Stimulated activated naive CD4-positive, alpha-beta T cell (primary cell): Measurements from ENCODE around the gene PLPPR1.

Experiments
- DNase-seq, 6 experiments: peaks; one replicate each; lab custom pipeline; 2025; lab: John Stamatoyannopoulos, UW

Gene PLPPR1

DNA sequence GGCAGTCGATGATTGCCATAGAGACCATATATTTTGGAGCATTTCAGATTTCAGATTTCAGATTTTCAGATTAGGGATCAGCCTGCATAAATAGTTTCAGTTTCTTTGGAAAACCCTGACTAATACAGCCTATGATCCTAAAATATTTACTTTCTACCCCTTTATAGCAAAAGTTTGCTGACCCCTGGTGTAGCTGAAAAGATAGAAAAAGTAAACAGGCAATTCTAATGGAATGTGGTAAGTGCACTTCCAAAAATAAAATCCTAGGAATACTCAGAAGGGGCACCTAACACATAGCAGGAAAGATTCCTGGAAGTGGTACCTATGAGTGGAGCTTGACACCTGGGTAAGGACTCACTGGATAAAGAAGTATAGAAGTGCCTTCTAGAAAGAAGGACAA, 321.8 kb downstream of the PLPPR1 start:
- DNase-seq: no peak

DNA sequence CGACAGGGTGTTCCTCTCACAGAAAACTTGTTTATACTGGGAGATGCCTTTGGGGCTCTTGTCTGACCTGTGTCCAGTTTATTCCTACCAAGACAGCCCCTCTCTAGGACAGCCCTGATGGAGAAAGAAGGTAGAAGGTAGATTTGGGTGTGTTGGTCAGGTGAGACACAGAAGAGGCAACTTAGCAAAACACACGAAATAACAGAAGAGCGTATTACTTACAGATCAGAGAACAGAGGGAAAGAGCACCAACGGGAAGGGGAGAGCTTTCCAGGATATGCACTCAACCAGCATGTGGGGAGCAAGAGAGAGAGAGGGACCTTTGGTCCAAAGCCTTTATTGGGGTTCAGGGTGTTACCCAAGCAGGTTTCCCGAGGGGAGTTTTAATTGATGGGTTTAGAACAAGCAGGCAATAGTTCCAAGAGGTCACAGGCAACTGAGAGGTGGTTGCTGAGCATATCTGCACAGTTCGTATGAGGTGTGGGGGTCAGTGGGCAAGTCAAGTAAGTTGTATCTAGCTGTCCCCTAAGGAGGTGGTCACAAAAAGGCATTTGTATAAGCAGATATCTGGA, 324.5 kb downstream of the PLPPR1 start:
- DNase-seq: no peak

DNA sequence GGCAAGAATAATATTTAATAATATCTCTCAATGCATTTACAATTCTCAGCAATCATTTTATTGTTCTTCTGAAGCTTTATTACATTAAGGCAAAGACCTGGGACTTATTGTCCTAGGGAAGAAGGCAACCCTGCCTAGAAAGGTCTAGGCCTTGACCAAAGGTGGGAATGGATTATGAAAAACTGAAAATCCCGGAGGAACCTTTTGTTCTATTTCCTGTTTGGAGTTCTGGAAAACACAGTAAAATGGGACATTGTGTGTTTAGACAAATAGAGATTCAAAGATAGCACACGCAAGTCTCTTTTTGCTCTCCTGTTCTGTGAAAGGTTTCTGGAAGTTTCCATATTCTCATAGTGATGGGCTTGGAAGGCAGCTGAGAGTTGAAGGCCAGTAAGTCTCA, 325.2 kb downstream of the PLPPR1 start:
- no peak for DNase-seq

DNA sequence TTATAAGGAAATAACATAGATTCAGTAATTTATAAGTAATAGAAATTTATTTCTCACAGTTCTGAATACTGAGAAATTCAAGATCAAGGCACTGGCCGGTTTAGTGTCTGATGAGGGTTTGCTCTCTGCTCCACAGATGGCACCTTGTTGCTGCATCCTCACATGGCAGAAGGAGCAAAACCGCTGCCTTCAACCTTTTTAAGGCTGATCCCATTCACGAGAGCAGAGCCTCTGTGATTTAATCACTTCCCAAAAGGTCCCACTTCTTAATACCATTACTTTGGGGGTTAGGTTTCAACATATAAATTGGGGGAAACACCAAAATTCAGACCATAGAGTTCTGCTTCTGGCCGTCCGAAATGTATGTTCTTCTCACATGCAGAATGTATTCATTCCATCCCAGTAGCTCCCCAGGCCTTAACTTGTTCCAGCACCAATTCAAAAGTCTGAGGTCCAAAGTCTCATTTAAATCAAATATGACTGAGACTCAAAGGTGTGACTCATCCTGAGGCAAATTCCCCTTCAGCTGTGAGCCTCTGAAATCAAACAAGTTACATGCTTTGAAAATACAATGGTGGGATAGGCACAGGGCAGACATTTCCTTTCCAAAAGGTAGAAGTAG, 325.7 kb downstream of the PLPPR1 start:
- no peak for DNase-seq

DNA sequence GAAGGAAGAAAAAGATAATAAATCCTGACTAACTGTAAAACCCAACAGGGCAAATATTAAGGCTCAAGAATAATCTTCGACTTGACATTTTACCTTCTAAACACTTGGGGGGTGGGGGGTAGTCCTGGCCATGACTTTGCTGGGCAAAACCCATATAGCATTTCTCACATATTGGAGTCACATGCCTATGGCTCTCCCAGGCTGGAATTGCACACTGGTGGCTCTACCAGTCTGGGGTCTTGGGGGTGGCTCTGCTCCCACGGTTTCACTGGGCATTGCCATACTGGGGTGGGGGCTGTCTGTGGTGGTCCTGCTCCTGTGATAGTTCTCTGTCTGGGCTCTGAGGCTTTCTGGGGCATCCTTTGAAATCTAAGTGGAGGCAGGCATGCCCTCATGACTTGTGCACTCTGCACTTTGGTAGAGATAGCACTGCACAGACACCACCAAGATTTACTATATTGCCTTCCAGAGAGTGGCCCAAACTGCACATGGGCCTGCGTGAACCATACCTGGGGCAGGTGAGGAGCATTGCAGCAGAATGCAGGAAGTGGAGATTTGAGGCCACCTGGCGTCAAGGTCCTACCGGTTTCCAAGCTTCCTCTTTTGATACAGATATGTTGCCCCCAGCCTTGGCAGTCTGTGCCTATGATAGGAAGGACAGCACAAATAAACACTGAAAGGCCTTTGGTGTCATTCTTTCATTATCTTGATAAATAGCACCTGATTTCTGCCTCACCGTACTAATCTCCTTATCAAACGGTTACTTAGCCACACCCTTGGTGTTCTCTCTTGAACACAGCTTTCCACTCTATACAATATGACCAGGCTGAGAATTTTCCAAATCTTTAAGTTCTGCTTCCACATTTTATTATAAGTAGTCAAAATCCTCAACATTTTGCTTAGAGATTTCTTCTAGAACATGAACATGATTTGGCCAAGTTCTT, 326.5 kb downstream of the PLPPR1 start:
- DNase-seq: no peak

DNA sequence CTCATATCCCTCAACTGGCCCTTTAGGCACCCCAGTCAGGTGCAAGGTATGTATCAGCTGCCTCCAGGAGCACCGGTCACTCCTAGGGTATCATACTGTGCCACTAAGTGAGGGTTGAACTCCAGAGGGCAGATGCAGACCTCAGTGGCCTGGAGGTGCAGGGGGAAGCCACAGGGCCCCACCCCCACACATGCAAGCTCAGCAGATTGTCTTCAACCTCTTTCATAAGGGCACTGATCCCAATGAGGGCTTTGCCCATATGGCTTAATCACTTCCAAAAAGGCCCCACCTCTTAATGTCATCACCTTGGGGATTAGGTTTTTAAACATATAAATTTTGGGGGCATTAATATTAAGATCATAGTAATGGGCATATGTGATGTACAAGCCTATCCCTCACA, 328.1 kb downstream of the PLPPR1 start:
- no peak for DNase-seq

DNA sequence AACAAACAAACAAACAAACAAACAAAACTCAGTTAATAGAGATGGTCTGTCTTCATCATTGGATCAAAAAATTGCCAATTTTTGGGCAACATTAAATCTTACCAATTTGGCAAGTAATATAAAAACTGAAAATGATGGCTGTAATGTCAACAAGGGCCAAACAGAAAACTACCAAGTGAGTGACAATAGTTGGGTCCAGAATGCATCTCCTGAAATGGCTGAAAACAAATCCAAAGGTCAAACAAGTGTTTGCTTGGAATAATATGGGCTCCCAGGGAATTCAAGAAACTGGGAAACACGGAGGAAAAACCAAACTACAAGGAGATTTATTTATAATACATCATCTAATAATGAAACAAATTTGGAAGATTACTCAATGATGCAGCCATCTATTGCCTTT, 331.2 kb downstream of the PLPPR1 start:
- DNase-seq: no peak

DNA sequence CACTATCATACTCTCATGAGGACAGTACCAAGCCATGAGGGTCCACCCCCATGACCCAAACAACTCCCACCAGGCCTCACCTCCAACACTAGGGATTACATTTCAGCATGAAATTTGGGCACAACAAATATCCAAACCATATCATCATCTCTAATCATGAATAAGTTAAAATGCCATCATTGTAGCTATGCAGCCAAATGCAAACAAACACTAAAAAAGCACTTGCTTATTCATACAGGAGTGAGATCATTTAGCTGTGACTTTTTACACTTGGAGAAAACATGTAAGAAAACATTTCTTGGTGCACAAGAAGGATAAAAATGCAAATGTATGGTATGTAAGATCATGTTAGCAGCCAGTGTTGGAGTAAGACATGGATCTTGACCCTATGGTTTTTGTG, 332.1 kb downstream of the PLPPR1 start:
- DNase-seq: no peak

DNA sequence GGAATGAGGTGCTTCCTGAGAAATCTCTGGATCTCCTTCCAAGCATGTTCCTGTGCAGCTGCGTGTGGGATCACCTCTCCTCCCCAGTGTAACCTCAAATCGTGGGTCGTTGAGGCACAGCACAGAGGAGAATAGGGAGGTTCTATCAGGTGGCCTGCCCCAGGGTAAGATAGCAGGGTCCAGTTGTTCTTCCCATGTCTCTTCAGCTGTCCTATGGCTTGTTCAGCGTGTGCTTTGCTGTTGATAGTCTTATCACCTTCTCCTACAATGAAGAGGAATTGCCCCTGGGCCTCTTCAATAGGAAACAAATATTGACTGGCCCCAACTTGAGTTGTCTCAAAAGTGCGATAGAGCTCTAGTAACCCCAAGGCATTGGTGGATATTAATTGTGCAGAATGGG, 333.9 kb downstream of the PLPPR1 start:
- no peak for DNase-seq

DNA sequence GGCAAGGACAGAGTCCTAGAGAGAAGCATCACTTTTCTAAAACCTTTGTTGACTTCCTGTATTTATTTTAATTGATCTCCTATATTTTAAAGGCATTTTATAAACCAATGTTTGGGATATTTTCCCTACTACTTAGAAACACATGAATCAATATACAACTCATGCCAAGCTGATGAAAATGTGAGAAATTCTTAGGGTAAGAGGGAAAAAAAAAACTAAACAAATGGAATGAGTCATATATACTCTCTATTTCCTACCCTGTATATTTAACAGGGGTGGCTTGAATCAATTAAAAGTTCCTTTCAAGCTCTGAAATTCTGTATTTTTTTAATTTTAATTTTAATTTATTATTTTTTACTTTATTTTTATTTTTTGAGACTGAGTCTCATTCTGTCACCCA, 336.7 kb downstream of the PLPPR1 start:
- DNase-seq: no peak

DNA sequence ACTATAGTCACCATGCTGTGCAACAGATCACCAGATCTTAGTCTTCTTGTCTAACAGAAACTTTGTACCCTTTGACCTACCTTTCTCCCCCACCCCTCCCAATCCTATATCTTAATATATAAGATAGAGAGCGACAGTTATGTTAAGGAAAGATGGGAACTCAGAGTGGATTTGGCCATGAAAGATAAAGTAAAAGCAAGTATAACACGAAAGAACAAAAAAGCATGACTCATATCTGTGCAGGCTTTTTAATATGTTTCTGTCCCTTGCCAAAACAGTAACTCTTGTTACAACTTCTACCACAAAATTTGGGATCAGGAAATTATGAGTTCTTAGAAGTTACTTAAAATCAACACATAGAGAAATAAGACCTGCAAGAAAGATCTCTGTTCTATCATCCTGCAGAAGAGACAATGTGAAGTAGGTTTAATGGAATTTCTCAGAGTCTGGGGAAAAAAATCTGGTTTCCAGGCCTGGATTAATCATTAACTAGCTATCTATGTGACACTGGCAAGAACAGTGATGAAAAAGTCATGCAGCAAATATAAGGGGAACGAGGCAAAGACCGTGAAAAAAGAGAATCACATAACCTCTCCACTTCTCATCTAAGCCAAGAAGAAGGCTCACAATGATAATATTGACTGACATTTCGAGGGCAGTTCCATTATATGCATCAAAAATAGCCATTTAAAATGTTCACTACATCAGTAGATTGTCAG, 337.7 kb downstream of the PLPPR1 start:
- DNase-seq: no peak

DNA sequence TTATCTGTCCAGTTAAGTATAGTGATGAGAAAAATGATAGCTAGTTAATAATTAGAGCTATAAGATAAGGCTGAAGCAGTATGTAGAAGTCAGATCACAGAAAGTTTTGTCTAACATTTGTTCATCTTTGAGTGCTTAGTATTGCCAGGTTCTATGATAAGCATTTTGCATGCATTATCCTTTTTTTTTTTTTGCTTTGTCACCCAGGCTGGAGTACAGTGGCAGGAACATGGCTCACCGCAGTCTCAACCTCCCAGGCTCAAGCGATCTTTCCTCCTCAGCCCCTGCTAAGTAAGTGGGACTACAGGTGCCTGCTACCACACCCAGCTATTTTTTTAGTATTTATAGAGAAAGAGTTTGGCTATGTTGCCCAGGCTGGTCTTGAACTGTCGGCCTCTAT, 338.8 kb downstream of the PLPPR1 start:
- no peak for DNase-seq

DNA sequence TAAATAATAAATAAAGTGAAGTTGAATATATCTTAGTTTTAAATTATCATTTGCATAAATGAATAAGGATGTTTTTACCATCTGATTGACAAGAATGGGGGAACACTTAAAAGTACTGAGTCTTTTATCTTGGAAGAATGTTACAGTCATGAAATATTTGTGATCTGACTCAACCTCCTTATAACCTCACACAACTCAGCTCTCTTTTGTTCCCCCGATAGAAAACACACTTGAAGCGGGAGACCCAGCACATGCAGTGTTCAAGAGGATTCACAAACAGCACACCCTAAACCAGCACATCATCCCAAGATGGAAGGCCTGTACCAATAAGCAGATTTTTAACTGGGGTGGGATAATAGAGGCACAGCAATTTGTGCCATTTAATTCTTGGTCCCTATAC, 340.8 kb downstream of the PLPPR1 start:
- DNase-seq: no peak

DNA sequence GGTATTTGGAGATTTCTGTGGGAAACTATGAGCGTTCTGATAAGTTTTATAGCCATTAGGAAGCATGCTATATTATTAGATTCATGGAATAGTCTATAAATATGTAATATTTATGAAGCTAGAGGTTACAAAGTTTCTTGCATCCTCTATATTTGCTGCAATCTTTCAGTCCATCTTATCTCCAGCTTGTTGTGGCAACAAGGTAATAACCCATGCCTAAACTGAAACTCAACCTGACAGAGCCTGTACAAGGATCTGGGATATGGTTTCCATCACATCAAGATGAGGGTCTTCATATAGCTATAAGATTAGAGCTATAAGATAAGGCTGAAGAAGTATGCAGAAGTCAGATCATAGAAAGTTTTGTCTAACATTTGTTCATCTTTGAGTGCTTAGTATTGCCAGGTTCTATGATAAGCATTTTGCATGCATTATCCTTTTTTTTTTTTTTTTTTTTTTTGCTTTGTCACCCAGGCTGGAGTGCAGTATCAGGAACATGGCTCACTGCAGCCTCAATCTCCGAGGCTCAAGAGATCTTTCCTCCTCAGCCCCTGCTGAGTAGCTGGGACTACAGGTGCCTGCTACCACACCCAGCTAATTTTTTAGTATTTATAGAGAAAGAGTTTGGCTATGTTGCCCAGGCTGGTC, 341.5 kb downstream of the PLPPR1 start:
- no peak for DNase-seq

DNA sequence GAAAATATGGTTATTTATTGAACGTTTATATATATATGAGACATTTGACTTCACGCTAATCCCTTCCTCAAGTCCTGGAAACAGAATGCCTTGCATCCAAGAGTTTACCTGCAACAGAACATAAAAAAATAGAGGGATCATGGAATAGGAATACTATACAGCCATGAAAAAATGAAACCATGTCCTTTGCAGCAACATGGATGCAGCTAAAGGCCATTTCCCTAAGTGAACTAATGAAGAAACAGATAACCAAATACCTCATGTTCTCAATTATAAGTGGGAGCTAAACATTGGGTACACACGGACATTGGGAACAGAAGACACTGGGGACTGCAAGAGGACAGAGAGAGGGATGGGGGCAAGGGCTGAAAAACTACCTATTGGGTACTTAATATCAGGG, 343.3 kb downstream of the PLPPR1 start:
- DNase-seq: no peak

DNA sequence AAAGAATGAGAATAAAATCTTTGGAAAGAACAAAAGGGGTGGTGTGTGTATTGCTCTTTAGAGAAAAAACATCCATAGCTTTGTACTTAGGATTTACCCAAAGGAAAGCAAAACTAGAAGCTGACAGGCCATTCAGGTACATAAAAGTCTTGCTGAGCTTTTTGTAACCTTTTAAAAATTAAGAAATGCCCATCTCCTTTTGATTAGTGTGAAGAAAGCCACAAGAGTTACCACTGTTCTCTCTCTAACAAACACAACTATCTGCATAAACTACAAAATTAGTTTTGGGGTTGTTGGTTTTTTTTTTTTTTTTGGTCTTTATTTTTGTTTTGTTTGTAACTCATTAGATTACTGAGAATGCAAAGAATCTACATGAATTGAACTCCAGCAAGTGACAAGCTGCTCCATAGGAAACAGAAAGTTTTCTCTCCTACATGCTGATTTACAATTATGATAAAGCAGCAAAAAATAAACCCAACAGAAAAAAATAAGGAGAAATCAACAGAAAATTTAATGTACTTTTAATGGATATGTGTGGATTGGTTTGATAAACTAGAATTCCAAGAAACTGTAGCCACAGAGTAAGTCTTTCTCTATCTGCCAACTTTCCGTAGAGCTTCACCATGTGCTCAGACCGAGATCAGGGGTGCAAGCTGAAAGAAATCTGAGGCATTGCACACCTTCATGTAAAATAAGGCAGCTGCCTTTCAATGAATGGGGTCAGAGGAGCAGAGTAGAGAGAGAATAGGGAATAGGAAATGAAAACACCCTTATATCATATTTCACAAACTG, 344.0 kb downstream of the PLPPR1 start:
- DNase-seq: no peak
